Peyer's patch (tissue), 4 donors: ENCODE results near the gene CYP4F12.

Experiments
- CTCF ChIP-seq, 6 experiments: fragments of 450-650 bp in 4 of 6; fragments of 200-600 bp in 2 of 6; sonication (generic) in 1 of 6; IDR thresholded peaks; one replicate each; pipeline ENCODE4 v1.5.1; 2017 to 2019; ENCODE audit warnings: antibody characterized with exemption in 6 of 6, mild to moderate bottlenecking in 3 of 6, moderate library complexity in 1 of 6
- POLR2A ChIP-seq, 2 donors: fragments of 450-650 bp; IDR thresholded peaks; one replicate each; pipeline ENCODE4 v1.5.1; 2017; ENCODE audit warnings: antibody characterized with exemption in 2 of 2, mild to moderate bottlenecking in 2 of 2, moderate library complexity in 2 of 2

GRCh38 chr19:15631817-15632216, 41.1 kb upstream of the CYP4F12 start:
- no peak for TF ChIP-seq POLR2A (IDR thresholded peaks at IDR 0.05)
- peak in 4 of 6 experiments; percentile 23 to 31 (median 28) for TF ChIP-seq CTCF (IDR thresholded peaks at IDR 0.05)
